ENCODE results near the gene INPP5E.

The INPP5E gene

DNA sequence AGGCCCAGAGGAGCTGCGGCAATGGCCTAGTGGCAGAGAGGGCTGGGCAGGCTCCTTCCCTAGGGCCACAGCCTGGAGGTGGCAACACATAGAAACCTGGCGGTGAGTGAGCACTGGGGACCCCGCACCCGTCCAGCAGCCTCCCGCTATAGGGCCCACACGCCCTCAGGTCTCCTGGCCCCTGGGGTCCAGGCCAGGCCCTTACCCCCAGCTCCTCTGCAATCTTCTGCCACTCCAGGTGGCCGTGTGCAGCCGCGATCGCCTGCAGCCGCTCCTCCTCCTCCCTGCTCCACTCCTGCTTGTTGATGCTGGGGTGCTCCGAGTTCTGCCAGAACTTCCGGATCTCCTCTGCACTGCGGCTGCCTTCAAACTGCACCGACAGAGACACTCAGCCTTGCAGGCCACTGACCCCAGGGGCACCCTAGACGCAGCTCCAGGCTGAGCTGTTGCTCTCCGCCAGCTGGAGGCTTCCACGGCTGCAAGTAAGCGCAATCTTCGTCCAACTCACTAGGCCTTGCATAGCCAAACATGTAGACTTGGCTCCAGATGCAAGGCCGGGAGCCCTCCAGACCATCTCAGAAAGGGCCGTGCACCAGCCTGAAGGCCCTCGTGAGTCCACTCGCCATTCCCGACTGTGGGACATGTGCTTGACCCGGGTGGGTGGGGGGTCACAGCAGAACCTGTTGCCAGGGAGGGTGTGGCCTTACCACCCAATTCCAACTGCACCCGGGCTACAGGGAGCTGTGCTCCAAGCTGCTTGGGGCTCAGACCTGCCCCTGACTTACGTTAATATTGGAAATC is 47.7 kb downstream of the INPP5E start:
- H3K27ac ChIP-seq (ENCODE audit: low read depth, low read length), result no peak overlapping the region
- H3K27me3 ChIP-seq (ENCODE audit: control insufficient read depth, insufficient read depth, low read length), result no peaks in the 10 kb centered on the region
- no peak overlapping the region for H3K4me3 ChIP-seq (ENCODE audit: low read length)
- no peaks in the 10 kb centered on the region for H3K4me1 ChIP-seq (ENCODE audit: control insufficient read depth, insufficient read depth, low read length)
- H3K9ac ChIP-seq (ENCODE audit: low read length), result no peak overlapping the region
- H3K36me3 ChIP-seq (ENCODE audit: control insufficient read depth, insufficient read depth, low read length), result peaks cover 21% of the 10 kb centered on the region

DNA sequence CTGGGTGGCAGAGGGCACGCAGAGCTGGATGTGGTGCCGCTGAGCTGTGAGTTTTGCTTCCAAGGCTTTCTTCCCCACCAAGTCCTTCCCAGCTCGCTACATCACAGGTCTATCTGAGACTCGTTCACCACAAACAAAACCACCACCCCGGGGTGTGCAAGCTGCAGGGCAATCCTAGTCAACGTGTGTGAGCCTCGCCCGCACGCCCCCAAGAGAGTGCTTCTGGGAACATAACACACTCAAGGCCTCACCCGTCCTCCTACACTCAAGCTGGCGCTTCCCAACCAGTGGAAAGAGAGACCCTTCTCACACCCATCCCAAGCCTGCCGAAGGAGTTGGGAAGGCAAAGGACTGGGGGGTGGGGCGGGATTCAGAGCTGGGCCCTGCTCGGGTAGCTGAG is 50.2 kb downstream of the INPP5E start:
- Histone ChIP-seq H3K4me3 (ENCODE audit: low read length) (no peak overlapping the region), H3K36me3 (ENCODE audit: control insufficient read depth, insufficient read depth, low read length) (peaks cover 11% of the 10 kb centered on the region), H3K4me1 (ENCODE audit: control insufficient read depth, insufficient read depth, low read length) (no peaks in the 10 kb centered on the region), H3K27me3 (ENCODE audit: control insufficient read depth, insufficient read depth, low read length) (no peaks in the 10 kb centered on the region), H3K27ac (ENCODE audit: low read depth, low read length) (no peak overlapping the region), H3K9ac (ENCODE audit: low read length) (no peak overlapping the region)

DNA sequence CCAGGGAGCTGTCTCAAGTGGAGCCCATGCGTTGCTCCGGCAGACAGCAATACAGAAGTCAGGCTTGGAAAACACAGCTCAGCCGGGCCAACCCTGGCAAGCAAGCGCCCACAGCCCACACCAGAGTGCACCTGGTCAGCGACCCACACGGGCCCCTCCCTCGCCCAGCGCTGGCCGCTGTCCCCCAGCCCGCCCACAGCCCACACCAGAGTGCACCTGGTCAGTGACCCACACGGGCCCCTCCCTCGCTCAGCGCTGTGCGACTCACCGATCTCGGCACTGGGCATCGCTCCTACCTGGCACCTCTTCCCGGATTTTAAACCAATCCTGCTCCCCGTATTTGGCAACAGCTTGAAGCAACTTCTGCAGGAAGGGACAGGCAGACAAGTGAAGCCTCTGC is 52.4 kb downstream of the INPP5E start:
- Histone ChIP-seq H3K4me3 (ENCODE audit: low read length) (no peak overlapping the region), H3K4me1 (ENCODE audit: control insufficient read depth, insufficient read depth, low read length) (no peaks in the 10 kb centered on the region), H3K27ac (ENCODE audit: low read depth, low read length) (no peak overlapping the region), H3K9ac (ENCODE audit: low read length) (no peak overlapping the region), H3K36me3 (ENCODE audit: control insufficient read depth, insufficient read depth, low read length) (peaks cover 15% of the 10 kb centered on the region), H3K27me3 (ENCODE audit: control insufficient read depth, insufficient read depth, low read length) (no peaks in the 10 kb centered on the region)

DNA sequence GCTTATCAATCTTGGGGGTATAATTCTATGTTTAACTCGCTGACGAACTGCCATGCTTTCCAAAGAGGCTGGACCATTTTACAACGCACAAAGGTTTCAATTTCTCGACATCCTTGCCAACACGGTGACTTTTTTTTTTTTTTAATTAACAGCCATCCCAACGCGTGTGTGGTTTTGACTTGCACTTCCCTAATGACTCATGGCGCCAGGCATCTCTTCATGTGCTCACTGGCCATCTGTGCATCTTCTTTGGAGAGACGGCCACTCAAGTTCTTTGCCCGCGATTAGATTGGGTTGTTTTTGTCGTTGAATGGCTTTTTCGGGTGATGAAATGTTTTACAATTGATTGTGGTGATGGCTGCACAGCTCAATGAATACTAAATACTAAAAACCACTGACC is 53.6 kb downstream of the INPP5E start:
- Histone ChIP-seq H3K27me3 (ENCODE audit: control insufficient read depth, insufficient read depth, low read length) (no peaks in the 10 kb centered on the region), H3K4me3 (ENCODE audit: low read length) (no peak overlapping the region), H3K9ac (ENCODE audit: low read length) (no peak overlapping the region), H3K4me1 (ENCODE audit: control insufficient read depth, insufficient read depth, low read length) (no peaks in the 10 kb centered on the region), H3K27ac (ENCODE audit: low read depth, low read length) (no peak overlapping the region), H3K36me3 (ENCODE audit: control insufficient read depth, insufficient read depth, low read length) (peaks cover 8% of the 10 kb centered on the region)

DNA sequence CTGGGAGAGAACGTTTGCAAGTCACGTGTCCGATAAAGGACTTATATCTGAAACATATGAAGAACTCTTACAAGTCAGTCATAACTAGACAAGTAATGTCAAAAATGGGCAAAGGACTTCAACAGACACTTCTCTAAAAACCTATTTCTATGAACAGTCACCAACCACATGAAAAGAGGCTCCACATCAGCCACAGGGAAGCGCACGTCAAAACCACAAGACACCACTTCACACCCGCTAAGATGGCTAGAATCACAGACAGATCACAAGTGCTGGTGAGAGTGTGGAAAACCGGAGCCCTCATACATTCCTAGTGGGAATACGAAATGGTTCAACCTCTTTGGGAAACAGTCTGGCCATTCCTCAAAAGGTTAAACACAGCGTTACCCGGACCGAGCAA is 54.6 kb downstream of the INPP5E start:
- Histone ChIP-seq H3K4me3 (ENCODE audit: low read length) (no peak overlapping the region), H3K36me3 (ENCODE audit: control insufficient read depth, insufficient read depth, low read length) (peaks cover 8% of the 10 kb centered on the region), H3K4me1 (ENCODE audit: control insufficient read depth, insufficient read depth, low read length) (no peaks in the 10 kb centered on the region), H3K27me3 (ENCODE audit: control insufficient read depth, insufficient read depth, low read length) (no peaks in the 10 kb centered on the region), H3K9ac (ENCODE audit: low read length) (no peak overlapping the region), H3K27ac (ENCODE audit: low read depth, low read length) (no peak overlapping the region)

DNA sequence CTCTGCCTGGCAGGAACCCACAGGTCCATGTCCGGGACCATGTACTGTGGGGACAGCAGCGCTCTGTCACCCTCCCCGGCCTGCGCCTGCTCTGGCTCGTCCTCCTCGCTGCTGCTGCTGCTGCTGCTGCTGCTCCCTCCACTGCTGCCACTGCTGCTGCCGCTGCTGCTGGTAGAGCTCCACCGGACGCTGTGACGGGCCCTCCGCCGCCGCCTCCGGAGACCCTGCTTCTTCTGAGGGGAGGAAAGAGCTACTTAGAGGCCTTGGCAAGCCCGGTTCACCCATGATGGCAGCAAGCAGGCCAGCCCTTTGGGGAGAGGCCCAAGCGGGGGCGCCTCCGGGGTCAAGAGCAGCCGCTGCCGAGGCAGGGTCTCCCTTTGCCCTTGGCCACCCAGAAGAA is 56.2 kb downstream of the INPP5E start:
- no peaks in the 10 kb centered on the region for H3K4me1 ChIP-seq (ENCODE audit: control insufficient read depth, insufficient read depth, low read length)
- H3K4me3 ChIP-seq (ENCODE audit: low read length), result no peak overlapping the region
- H3K36me3 ChIP-seq (ENCODE audit: control insufficient read depth, insufficient read depth, low read length), result peaks cover 8% of the 10 kb centered on the region
- H3K27ac ChIP-seq (ENCODE audit: low read depth, low read length), result no peak overlapping the region
- H3K9ac ChIP-seq (ENCODE audit: low read length), result no peak overlapping the region
- H3K27me3 ChIP-seq (ENCODE audit: control insufficient read depth, insufficient read depth, low read length), result no peaks in the 10 kb centered on the region

DNA sequence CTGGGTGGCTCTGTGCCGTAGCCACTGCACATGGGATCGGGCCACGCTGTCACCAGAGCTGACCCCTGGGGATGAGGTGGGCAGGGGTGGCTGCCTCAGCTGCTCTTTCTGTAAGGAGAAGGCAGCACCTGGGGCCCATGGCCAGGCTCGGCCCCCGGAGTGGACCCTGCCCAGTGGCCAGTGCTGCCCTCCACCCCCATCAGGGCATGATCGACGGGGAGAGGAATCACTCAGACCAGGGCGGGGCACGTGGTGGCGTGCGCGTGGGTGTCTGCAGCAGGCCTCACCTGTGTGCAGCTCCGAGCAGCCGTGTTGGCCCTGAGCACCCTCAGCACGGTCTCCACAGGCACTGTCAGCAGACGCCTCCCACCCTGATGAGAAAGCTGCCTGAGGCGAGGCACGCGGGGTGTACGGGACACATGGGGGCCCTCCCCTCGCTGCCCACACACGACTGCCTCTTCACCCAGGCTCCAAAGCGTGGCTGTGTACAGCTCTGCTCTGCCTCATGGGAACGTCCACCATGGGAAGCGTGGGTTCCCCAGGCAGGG is 57.6 kb downstream of the INPP5E start:
- Histone ChIP-seq H3K36me3 (ENCODE audit: control insufficient read depth, insufficient read depth, low read length) (peaks cover 8% of the 10 kb centered on the region), H3K27ac (ENCODE audit: low read depth, low read length) (no peak overlapping the region), H3K9ac (ENCODE audit: low read length) (no peak overlapping the region), H3K27me3 (ENCODE audit: control insufficient read depth, insufficient read depth, low read length) (no peaks in the 10 kb centered on the region), H3K4me3 (ENCODE audit: low read length) (no peak overlapping the region), H3K4me1 (ENCODE audit: control insufficient read depth, insufficient read depth, low read length) (no peaks in the 10 kb centered on the region)

DNA sequence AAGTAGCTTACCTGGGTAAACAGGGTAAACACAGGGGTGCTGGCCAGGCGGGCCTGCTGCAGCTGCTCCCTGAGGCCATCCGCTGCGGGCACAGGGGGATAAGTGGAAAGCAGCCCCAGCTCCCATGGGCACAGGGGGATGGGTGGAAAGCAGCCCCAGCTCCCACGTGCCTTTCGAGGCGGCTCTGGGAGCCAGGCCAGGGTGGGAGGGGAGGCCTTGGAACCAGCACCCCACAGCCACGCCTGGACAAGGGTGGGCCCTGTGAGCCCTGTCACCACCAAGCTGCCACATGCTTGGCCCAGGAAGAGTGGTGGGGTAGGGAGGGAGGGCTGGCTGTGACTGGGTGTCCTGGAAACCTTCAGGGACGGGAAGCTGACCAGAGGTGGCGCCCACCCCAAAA is 58.3 kb downstream of the INPP5E start:
- no peaks in the 10 kb centered on the region for H3K4me1 ChIP-seq (ENCODE audit: control insufficient read depth, insufficient read depth, low read length)
- peaks cover 8% of the 10 kb centered on the region for H3K36me3 ChIP-seq (ENCODE audit: control insufficient read depth, insufficient read depth, low read length)

DNA sequence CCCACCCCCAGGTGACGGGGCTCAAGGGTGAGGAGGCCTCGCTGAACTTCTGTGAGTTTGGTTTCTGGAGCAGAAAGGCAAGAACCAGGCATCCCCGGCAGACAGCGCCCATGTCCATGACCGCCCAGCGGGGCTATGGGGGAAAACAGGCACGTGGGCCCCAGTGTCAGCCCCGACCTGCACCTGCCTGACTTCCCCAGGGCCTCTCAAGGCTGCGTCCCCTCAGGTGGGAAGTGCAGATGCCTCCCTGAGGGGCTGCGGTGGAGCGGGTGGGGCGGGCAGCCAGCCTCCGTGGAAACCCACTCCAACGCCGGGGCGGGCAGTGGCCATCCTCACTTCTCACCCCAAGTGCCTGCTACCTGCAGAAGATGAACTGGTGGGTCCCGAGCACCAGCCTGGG is 59.3 kb downstream of the INPP5E start:
- no peak overlapping the region for H3K9ac ChIP-seq (ENCODE audit: low read length)
- no peaks in the 10 kb centered on the region for H3K4me1 ChIP-seq (ENCODE audit: control insufficient read depth, insufficient read depth, low read length)
- H3K27ac ChIP-seq (ENCODE audit: low read depth, low read length), result no peak overlapping the region
- no peak overlapping the region for H3K4me3 ChIP-seq (ENCODE audit: low read length)
- peaks cover 8% of the 10 kb centered on the region for H3K36me3 ChIP-seq (ENCODE audit: control insufficient read depth, insufficient read depth, low read length)
- H3K27me3 ChIP-seq (ENCODE audit: control insufficient read depth, insufficient read depth, low read length), result no peaks in the 10 kb centered on the region

More for the DNA sequence above, 58.3 kb downstream of the INPP5E start:
- Histone ChIP-seq H3K27ac (ENCODE audit: low read depth, low read length) (no peak overlapping the region), H3K9ac (ENCODE audit: low read length) (no peak overlapping the region), H3K27me3 (ENCODE audit: control insufficient read depth, insufficient read depth, low read length) (no peaks in the 10 kb centered on the region), H3K4me3 (ENCODE audit: low read length) (no peak overlapping the region)

DNA sequence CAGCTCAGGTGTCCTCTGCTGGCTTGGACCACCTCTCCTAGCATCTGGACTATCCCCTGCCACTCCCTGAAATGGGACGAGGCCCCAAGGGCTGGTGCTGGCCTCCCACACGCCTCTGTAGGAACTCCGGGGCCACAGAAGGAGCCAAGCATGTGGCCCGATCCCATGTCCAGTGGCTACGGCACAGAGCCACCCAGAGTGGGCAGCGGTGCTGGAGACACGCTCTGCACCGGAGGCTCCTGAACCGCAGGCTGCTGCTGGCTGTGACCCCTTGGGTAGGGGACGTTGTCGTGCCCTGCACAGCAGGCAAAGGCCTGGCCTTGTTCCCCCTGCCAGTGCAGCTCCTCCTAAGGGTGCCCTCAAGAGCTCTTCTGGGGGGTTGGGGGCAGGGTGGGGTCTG is 59.8 kb downstream of the INPP5E start:
- H3K4me3 ChIP-seq (ENCODE audit: low read length), result no peak overlapping the region
- H3K27me3 ChIP-seq (ENCODE audit: control insufficient read depth, insufficient read depth, low read length), result no peaks in the 10 kb centered on the region
- no peaks in the 10 kb centered on the region for H3K4me1 ChIP-seq (ENCODE audit: control insufficient read depth, insufficient read depth, low read length)
- no peak overlapping the region for H3K27ac ChIP-seq (ENCODE audit: low read depth, low read length)
- H3K36me3 ChIP-seq (ENCODE audit: control insufficient read depth, insufficient read depth, low read length), result peaks cover 8% of the 10 kb centered on the region
- H3K9ac ChIP-seq (ENCODE audit: low read length), result no peak overlapping the region

DNA sequence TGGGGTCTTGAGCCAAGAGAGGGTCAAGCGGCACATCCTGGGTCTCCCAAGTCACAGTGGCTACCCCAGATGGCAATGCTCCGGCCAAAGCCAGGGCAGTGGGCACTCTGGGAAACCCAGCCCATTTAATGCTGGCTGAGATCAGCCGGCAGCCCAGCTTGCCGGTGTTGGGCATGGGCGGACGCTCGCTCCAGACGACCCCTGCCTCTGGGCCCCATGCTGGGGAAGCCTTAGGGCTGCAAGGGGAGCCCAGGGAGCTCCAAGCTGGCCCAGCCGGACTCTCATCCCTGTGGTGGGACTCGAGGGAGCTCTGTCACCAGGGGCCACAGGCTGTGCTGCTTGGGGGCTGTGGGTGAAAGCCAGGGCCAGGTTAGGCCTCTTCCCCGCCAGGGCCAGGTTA is 60.2 kb downstream of the INPP5E start:
- no peaks in the 10 kb centered on the region for H3K4me1 ChIP-seq (ENCODE audit: control insufficient read depth, insufficient read depth, low read length)
- no peak overlapping the region for H3K27ac ChIP-seq (ENCODE audit: low read depth, low read length)
- no peak overlapping the region for H3K4me3 ChIP-seq (ENCODE audit: low read length)
- H3K36me3 ChIP-seq (ENCODE audit: control insufficient read depth, insufficient read depth, low read length), result peaks cover 8% of the 10 kb centered on the region
- no peak overlapping the region for H3K9ac ChIP-seq (ENCODE audit: low read length)
- no peaks in the 10 kb centered on the region for H3K27me3 ChIP-seq (ENCODE audit: control insufficient read depth, insufficient read depth, low read length)

DNA sequence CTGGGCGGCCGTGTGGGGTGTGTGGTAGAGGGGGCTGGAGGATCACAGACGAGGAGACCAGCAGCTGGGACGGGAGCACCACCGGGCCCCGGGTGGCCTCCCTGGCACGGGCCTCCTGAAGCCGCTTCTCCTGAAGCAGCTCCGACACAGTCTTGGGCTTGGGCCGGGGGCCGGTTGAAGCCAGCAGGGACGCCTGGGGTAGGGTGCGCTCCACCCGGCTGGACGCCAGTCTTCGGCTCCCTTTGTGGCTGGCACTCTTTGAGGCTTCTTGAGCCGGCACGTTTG is 60.7 kb downstream of the INPP5E start:
- Histone ChIP-seq H3K4me1 (ENCODE audit: control insufficient read depth, insufficient read depth, low read length) (no peaks in the 10 kb centered on the region), H3K27me3 (ENCODE audit: control insufficient read depth, insufficient read depth, low read length) (no peaks in the 10 kb centered on the region), H3K36me3 (ENCODE audit: control insufficient read depth, insufficient read depth, low read length) (peaks cover 8% of the 10 kb centered on the region), H3K4me3 (ENCODE audit: low read length) (no peak overlapping the region), H3K27ac (ENCODE audit: low read depth, low read length) (no peak overlapping the region), H3K9ac (ENCODE audit: low read length) (no peak overlapping the region)

Data from rectal smooth muscle tissue (tissue), 1 donor.